Stimulated activated CD8-positive, alpha-beta memory T cell treated with anti-CD3 and anti-CD28 coated beads, Interleukin-15, amount 100 ng/mL, for 4 hours (primary cell): ENCODE results near the gene OR11H7.
"Not testable (repeated sequence)": the region's sequence is repeated elsewhere in the genome, so short reads cannot be mapped to it uniquely, and the experiment has no call there.

ENCODE experiments used
- DNase-seq, 2 donors: peaks; one replicate each; pipeline ENCODE4 v3.0.0-alpha.2; 2020; ENCODE audit warnings: low read depth in 2 of 2

The OR11H7 gene

DNA sequence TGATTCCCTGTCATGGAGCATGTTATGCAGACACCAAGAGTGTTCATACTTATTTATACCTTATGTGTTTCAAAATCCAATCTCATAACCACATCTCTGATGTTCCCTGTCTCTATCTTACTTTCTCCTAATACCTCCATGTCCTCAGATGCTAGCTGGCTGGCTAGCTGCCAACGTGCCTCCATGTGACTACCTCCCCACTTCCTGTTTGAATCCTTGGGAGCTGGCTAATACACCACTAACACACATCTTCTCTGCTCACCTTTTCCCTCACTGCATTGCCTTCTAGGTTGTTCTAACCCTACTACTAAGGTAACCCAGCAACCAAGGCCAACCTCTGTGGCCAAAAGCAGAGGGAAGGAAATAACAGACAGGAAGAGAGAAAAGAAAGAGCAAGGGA, 49.6 kb downstream of the OR11H7 start:
- no peak for DNase-seq

DNA sequence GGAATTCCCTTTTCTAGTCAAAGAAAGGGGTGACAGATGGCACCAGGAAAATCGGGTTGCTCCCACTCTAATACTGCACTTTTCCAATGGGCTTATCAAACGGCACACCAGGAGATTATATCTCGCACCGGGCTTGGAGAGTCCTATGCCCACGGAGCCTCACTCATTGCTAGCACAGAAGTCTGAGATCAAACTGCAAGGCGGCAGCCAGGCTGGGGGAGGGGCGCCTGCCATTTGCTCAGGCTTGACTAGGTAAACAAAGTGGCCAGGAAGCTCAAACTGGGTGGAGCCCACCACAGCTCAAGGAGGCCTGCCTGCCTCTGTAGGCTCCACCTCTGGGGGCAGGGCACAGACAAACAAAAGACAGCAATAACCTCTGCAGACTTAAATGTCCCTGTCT, 51.5 kb downstream of the OR11H7 start:
- DNase-seq: not testable (repeated sequence)
